ENCODE measurements around the gene CNKSR3.

CNKSR3 gene

GRCh38 chr6:154501578-154501868, 9.0 kb downstream of the CNKSR3 start:
- DNase-seq: no peak

DNA sequence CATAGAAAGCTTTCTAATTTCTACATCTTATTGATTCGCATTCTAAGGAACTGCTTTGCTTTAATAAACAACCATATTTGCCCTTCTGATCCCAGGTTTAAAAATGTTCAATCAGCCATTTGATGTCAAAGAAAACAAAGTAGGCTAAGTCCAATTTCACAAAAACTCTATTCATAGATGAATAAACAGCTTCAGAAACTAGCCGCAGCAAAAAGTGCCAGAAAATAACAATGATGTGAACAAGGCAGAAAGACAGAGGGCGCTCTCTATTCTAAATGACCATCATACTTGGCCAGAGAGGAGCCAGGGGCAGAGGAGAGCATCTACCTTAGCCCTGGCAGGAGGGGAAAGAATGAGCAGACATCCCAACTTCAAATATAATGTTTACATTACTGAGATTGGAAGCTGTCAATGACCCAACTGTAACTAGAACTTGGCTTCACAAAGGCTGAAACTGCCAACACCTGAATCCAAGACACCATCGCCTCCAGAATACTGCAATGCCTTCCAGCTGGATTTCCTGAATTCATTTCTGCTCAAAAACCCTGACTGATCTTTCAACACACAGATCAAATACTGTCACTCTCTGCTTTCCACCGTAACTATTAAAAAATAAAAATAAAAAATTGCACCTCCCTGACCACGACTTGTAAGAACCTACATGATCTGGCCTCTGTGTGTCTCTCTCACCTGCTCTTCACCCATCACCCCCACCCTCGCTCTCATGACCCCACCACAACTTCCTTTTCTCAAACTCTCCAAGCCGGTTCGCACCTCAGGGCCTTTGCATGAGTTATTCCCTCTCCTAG, 9.5 kb downstream of the CNKSR3 start:
- no peak for DNase-seq

DNA sequence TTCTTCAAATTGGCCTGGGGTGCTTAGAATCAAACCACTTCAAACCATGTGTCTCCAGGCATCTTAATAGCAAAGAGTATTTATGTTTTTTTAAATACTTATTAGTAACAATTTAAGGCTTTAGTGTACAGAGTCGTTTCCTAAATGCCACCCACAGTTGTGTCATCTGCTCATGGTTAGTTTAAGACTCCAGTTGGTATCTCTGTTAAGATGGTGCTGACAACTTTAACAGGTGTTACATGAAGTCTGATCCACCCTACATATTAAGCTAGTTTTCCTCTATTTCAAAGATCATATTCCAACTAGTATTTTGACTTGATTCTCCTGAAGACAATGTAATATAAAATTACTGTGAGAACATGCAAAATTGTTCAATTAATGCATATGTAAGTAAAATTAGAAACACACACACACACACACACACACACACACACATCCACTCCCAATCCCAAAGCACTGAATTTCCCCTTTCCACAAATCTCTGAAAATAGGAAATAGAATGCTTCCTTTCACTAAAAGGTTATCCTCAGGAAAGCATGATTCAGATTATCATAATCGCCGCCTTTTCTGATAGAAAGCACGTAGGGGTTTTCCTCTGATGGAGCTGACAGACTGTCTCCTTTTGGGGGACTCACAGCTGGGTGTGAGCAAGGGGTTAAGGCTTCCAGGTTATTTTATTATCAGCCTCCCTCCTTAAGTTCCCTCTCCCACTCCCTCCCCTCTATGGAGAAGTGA, 10.5 kb downstream of the CNKSR3 start:
- DNase-seq: no peak

GRCh38 chr6:154498340-154498934, 12.0 kb downstream of the CNKSR3 start:
- DNase-seq: no peak

DNA sequence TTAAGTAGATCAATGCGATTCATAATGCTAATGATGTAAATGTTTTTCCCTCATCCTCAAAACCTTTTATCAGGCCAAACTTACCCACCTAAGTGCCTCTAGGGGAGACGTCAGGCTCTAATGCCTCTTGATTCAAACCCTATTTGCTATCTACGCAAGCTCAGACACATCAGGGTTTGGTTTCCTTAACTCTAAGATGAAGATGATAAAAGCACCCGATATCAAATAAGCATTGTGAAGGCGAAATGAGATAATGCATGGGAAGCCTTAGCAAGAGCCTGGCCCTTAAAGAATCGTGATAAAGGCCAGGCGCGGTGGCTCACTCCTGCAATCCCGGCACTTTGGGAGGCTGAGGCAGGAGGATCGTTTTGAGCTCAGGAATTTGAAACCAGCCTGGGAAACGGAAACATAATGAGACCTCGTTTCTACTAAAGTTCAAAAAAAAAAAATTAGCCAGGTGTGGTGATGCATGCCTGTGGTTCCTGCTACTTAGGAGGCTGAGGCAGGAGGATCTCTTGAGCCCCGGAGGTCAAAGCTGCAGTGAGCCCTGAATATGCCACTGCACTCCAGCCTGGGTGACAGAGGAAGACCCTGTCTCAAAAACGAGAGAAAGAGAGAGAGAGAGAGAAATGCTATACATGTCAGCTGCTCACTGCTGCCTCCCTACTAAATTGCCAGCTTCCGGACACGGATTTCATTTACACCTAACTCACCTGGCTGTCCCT, 13.5 kb downstream of the CNKSR3 start:
- no peak for DNase-seq

GRCh38 chr6:154496186-154496585, 14.3 kb downstream of the CNKSR3 start:
- no peak for DNase-seq

GRCh38 chr6:154494592-154495311, 15.7 kb downstream of the CNKSR3 start:
- no peak for DNase-seq

DNA sequence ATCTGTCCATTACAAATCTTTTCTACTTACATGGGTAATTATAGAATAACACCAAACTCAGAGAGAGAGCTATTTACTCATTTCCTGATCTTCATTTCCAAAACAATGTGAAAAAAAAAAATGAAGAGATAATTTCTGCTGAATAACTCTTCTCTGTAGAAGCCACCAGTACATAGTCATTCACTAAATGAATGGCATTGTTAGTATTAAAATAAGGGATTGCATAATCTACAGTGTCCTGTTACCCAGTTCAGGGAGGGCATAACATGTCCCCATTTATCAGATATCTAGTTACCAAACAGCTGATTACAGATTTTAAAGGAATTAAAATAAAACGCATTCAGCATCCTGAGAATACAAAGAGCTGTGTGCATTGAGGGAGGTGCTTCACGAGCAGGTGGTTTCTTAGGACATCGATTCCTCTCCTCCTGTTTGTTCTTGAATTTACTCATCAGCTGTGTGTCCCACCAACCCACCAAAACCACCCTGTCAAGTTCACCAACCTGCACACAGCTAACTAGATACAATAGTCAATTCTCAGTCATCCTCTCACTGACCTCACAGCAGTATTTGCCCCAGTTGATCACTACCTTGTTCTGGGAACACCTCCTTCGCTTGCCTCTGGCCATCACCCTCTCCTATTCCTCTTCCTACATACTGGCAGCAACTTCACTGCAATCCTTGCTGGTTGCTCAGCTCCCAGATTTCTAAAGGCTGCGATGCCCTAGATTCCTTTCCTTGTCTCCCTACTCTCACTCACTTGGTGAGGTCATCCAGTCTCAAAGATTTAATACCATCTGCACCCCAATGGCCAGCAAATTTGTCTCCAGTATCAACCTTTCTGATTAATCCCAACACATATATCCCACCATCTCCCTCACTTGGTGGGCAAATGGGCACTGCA, 18.7 kb downstream of the CNKSR3 start:
- DNase-seq: no peak

DNA sequence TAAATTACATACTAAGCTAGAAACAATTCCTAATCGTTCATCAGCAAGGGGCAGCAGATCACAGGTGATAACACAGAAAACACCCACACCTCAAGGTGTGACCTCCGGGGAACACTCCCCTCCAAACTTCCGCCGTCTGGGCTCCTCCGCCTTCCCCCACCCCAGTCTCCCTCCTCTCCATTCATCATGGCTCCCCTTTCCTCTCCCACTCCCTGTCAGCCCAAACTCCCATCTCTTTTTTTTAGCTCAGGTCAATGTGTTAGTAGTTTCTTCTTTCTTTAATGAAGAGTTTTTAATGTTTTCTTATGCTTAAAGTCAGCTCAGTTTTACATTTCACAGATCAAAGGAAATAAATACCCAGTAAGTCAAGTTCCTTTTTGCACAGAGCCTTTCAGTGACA, 20.7 kb downstream of the CNKSR3 start:
- no peak for DNase-seq

- DNase-seq: peak; percentile 77
Measured at GRCh38 chr6:154488802-154489437, 21.6 kb downstream of the CNKSR3 start.

DNA sequence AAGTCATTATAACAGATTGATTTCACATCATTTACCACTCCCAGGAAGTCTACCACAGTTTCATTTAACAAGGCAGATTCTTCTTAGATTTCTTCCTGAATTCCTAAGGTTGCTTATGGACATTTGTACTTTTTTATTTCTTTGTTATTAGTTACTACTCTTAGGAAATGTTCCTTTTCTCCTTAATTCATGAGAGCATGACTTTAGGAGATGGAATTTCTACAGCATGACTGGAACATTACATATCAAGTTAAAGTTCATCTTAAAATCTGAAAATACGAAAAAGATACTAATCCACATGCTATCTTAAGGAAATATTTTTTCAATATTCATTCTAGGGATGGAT, 22.3 kb downstream of the CNKSR3 start:
- peak; percentile 39 for DNase-seq

GRCh38 chr6:154487367-154488247, 22.9 kb downstream of the CNKSR3 start:
- DNase-seq: peak; percentile 29

- no peak for DNase-seq
Measured at GRCh38 chr6:154485815-154486214, 24.7 kb downstream of the CNKSR3 start.

- peak; percentile 38 for DNase-seq
Measured at GRCh38 chr6:154484942-154485341, 25.5 kb downstream of the CNKSR3 start.

DNA sequence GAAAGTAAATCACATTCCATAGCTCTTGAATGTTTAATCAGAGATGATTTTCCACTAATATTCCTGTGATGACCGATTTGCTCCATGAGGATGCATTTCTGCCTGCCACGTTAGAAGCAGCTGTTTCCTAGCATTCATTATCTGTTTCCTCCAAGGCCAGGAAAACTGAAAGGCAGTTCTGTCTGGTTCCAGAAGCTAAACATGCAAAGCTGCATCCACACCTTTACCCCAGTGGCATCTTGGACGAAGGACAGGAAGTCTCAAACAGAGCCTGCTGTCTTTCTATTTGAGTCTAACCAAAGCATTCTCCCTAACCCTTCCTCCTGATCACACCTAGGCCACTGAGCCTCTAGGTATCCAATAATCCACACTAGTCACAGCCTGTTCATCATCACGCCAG, 27.6 kb downstream of the CNKSR3 start:
- no peak for DNase-seq

GRCh38 chr6:154481521-154482013, 28.9 kb downstream of the CNKSR3 start:
- DNase-seq: no peak

DNA sequence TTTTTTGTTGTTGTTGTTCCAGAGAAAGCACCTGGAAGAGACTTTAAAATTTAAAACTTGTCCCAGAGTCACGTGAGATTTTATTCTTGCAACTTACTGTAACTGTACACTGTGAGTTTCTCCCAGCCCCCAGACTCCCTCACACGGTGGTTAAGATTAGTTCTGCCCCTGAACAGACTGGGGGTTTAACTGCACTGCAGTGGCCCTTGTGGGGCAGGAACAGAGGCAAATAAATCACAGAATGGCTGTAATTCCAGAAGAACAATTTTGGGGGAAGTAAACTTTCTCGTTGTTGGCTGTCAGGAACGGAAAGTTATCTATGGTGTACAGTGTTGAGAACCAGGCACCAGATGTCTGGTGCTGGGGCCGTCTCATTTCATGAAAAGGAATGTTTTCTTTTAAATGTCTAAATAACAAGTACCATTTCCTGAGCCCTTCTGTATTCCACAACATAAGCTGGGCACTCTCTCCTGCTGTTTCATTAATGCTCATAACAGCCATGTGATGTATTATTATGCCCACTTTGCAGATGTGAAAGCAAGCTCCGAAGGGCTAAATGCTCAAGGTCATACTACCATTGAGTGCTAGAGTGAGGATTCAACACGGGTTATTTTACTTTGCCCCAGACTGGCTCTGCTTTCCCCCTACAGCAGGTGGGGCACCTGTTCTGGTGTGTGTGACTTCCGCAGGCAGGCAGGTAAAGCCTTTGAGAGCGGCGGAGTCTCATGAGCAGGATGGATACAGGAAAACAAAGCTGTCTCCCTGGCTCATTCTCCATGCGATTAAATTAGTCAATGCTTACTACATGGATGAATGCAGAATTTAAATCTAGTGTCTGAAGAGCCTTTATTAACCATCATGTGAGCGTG, 30.5 kb downstream of the CNKSR3 start:
- DNase-seq: peak; percentile 89

DNA sequence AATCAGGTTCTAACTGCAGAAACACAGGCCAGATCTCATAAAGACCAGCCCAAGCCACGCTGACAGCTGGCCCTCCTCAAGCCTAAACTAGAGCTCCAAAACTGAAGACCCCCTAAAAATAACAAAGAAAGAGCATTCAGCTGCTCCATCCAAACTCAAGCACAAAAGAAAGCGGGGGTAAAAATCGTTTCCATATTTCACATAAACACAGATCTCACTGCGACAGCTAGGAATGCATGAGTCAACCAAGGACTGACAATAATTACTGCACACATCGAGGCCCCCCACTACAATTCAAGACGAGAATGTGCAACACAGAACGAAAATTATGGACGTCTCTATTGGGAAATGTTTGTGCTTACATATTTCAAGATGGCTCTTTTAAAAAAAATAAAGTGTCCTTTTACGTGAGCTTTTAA, 31.1 kb downstream of the CNKSR3 start:
- peak; percentile 92 for DNase-seq

DNA sequence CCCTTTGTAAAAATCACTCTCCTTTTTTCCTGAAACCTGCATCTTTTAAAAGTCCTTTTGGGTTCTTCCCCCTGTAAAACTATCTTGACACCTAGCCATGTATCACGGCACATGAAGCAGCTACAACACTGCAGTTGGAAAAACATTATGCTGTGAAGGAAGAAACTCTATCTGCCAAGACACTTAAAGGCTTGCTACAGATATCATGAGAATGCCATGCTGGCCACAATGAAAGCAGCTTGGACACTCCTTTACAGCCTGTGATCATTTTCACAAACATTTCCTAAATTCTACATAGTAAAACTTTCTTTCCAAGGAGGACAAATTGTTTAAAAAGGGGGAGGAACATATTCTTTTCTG, 31.8 kb downstream of the CNKSR3 start:
- peak; percentile 26 for DNase-seq

All from fibroblast of skin of abdomen (primary cell).